Measurements from ENCODE around the gene MNT. TPM values are rescaled to one million over a fixed set of nuclear protein-coding genes. Genes with fewer than 3 reads are reported as not detected.
"Not testable (repeated sequence)": the region's sequence is repeated elsewhere in the genome, so short reads cannot be mapped to it uniquely, and the experiment has no call there.

Gene MNT
- polyA plus RNA-seq, 1 donor (not counting 4 experiments of a cell fraction or from before 2014, with no cell fraction given), result 2.0 TPM

GRCh38 chr17:2440930-2441329 is 40.1 kb upstream of the MNT start:
- no peak for DNase-seq (ENCODE audit: low read depth, low spot score)
- Histone ChIP-seq H3K4me1 (ENCODE audit: control insufficient read depth, extremely low read depth, insufficient read depth, low read length) (no peaks in the 10 kb centered on the region), H3K4me2 (ENCODE audit: control insufficient read depth, extremely low read depth, insufficient read depth, low read depth, low read length) (no peak overlapping the region), H4K20me1 (ENCODE audit: control insufficient read depth, extremely low read depth, insufficient read depth, low read length) (no peaks in the 10 kb centered on the region), H3K27ac (ENCODE audit: control insufficient read depth, insufficient read depth, low read length) (no peak overlapping the region), H3K27me3 (ENCODE audit: control insufficient read depth, extremely low read depth, insufficient read depth, low read length) (no peaks in the 10 kb centered on the region), H3K79me2 (ENCODE audit: control insufficient read depth, insufficient read depth, low read length) (no peaks in the 10 kb centered on the region), H3K9me3 (ENCODE audit: control insufficient read depth, low read depth, low read length) (no peaks in the 10 kb centered on the region), H3K9ac (ENCODE audit: control insufficient read depth, extremely low read depth, insufficient read depth, low read length) (no peak overlapping the region), H2AFZ (ENCODE audit: control insufficient read depth, low read length) (no peak overlapping the region), H3K4me3 (ENCODE audit: control insufficient read depth in 2 of 3, extremely low read depth in 1 of 3, insufficient read depth in 2 of 3, low read depth in 1 of 3, low read length in 3 of 3) (no peak overlapping the region), H3K9me1 (ENCODE audit: control insufficient read depth, extremely low read depth, insufficient read depth, low read length) (no peaks in the 10 kb centered on the region), H3K36me3 (ENCODE audit: control insufficient read depth in 2 of 2, extremely low read depth in 1 of 2, insufficient read depth in 2 of 2, low read length in 2 of 2) (peaks cover 12 to 14% of the 10 kb centered on the region in 2 experiments)
- dilution Hi-C loops (cut with MboI; ENCODE audit: extremely low pct_ligation_motif_present, low sequenced_read_pairs), result no loop called here
- no peak for FAIRE-seq
- TF ChIP-seq EZH2 (IDR thresholded peaks at IDR 0.05; ENCODE audit: low read length) (no peak), CTCF (optimal IDR thresholded peaks at IDR 0.05 in 1 of 3, IDR thresholded peaks at IDR 0.05 in 1 of 3, conservative IDR thresholded peaks at IDR 0.05 in 1 of 3; ENCODE audit: extremely low read depth in 1 of 3, insufficient read depth in 2 of 3, low read length in 3 of 3) (no peak)

GRCh38 chr17:2439997-2440396 is 39.1 kb upstream of the MNT start:
- H3K9ac ChIP-seq (ENCODE audit: control insufficient read depth, extremely low read depth, insufficient read depth, low read length); H3K27me3 ChIP-seq (ENCODE audit: control insufficient read depth, extremely low read depth, insufficient read depth, low read length); H3K4me1 ChIP-seq (ENCODE audit: control insufficient read depth, extremely low read depth, insufficient read depth, low read length); H3K4me2 ChIP-seq (ENCODE audit: control insufficient read depth, extremely low read depth, insufficient read depth, low read depth, low read length); DNase-seq (ENCODE audit: low read depth, low spot score); H3K79me2 ChIP-seq (ENCODE audit: control insufficient read depth, insufficient read depth, low read length); H4K20me1 ChIP-seq (ENCODE audit: control insufficient read depth, extremely low read depth, insufficient read depth, low read length); H3K9me3 ChIP-seq (ENCODE audit: control insufficient read depth, low read depth, low read length); H2AFZ ChIP-seq (ENCODE audit: control insufficient read depth, low read length); H3K9me1 ChIP-seq (ENCODE audit: control insufficient read depth, extremely low read depth, insufficient read depth, low read length); H3K4me3 ChIP-seq (ENCODE audit: control insufficient read depth in 2 of 3, extremely low read depth in 1 of 3, insufficient read depth in 2 of 3, low read depth in 1 of 3, low read length in 3 of 3); FAIRE-seq; dilution Hi-C loops (cut with MboI; ENCODE audit: extremely low pct_ligation_motif_present, low sequenced_read_pairs); H3K27ac ChIP-seq (ENCODE audit: control insufficient read depth, insufficient read depth, low read length): not testable (repeated sequence)
- H3K36me3 ChIP-seq (ENCODE audit: control insufficient read depth in 2 of 2, extremely low read depth in 1 of 2, insufficient read depth in 2 of 2, low read length in 2 of 2), result peaks cover 12 to 14% of the 10 kb centered on the region in 2 experiments

- TF ChIP-seq CTCF (optimal IDR thresholded peaks at IDR 0.05 in 1 of 3, IDR thresholded peaks at IDR 0.05 in 1 of 3, conservative IDR thresholded peaks at IDR 0.05 in 1 of 3; ENCODE audit: extremely low read depth in 1 of 3, insufficient read depth in 2 of 3, low read length in 3 of 3) (no peak), EZH2 (IDR thresholded peaks at IDR 0.05; ENCODE audit: low read length) (no peak)
- H2AFZ ChIP-seq (ENCODE audit: control insufficient read depth, low read length), result no peak overlapping the region
- H3K27ac ChIP-seq (ENCODE audit: control insufficient read depth, insufficient read depth, low read length), result no peak overlapping the region
- no peaks in the 10 kb centered on the region for H3K27me3 ChIP-seq (ENCODE audit: control insufficient read depth, extremely low read depth, insufficient read depth, low read length)
- H3K4me1 ChIP-seq (ENCODE audit: control insufficient read depth, extremely low read depth, insufficient read depth, low read length), result peaks cover 3% of the 10 kb centered on the region
- peaks cover 12 to 17% of the 10 kb centered on the region in 2 experiments for H3K36me3 ChIP-seq (ENCODE audit: control insufficient read depth in 2 of 2, extremely low read depth in 1 of 2, insufficient read depth in 2 of 2, low read length in 2 of 2)
- H3K9ac ChIP-seq (ENCODE audit: control insufficient read depth, extremely low read depth, insufficient read depth, low read length), result no peak overlapping the region
- H3K9me3 ChIP-seq (ENCODE audit: control insufficient read depth, low read depth, low read length), result no peaks in the 10 kb centered on the region
- no peak overlapping the region for H3K4me2 ChIP-seq (ENCODE audit: control insufficient read depth, extremely low read depth, insufficient read depth, low read depth, low read length)
- no peak overlapping the region for H3K4me3 ChIP-seq (ENCODE audit: control insufficient read depth in 2 of 3, extremely low read depth in 1 of 3, insufficient read depth in 2 of 3, low read depth in 1 of 3, low read length in 3 of 3)
- dilution Hi-C loops (cut with MboI; ENCODE audit: extremely low pct_ligation_motif_present, low sequenced_read_pairs), result no loop called here
- no peaks in the 10 kb centered on the region for H3K79me2 ChIP-seq (ENCODE audit: control insufficient read depth, insufficient read depth, low read length)
- FAIRE-seq (no peak), DNase-seq (ENCODE audit: low read depth, low spot score) (no peak)
- no peaks in the 10 kb centered on the region for H3K9me1 ChIP-seq (ENCODE audit: control insufficient read depth, extremely low read depth, insufficient read depth, low read length)
- H4K20me1 ChIP-seq (ENCODE audit: control insufficient read depth, extremely low read depth, insufficient read depth, low read length), result no peaks in the 10 kb centered on the region
Observed at GRCh38 chr17:2438823-2439222, 38.0 kb upstream of the MNT start.

Data from keratinocyte (primary cell).